GM19193 (cell line): ENCODE data around the gene TMED1.

Source experiments
- POLR2A ChIP-seq: IDR thresholded peaks from 4 replicates; pipeline ENCODE4 v1.6.1; 2011; ENCODE audit not compliant: insufficient read depth, insufficient read length; ENCODE audit errors: extremely low read depth

The TMED1 gene

GRCh38 chr19:10868872-10869547, 33.0 kb upstream of the TMED1 start:
- TF ChIP-seq POLR2A, result no peak

- no peak for TF ChIP-seq POLR2A
These were observed 30.5 kb upstream of the TMED1 start for GRCh38 chr19:10866495-10866894.

DNA sequence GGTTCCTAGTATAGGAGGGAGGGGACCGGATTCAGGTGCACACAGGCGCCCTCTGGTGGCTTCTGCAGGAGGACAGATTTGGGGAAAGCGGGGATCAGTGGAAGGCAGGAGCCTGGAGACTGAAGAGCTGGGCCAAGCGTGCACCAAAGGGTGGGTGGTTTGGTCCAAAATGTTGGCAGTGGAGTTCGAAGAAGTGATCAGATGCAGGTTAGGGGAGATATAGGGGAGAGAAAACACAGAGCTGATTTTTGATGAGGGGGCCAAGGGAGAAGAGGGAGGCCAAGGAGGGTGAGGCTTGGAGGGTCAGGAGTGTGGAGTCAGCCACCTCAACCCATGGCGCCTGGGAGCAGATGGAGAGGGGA, 28.5 kb upstream of the TMED1 start:
- no peak for TF ChIP-seq POLR2A

DNA sequence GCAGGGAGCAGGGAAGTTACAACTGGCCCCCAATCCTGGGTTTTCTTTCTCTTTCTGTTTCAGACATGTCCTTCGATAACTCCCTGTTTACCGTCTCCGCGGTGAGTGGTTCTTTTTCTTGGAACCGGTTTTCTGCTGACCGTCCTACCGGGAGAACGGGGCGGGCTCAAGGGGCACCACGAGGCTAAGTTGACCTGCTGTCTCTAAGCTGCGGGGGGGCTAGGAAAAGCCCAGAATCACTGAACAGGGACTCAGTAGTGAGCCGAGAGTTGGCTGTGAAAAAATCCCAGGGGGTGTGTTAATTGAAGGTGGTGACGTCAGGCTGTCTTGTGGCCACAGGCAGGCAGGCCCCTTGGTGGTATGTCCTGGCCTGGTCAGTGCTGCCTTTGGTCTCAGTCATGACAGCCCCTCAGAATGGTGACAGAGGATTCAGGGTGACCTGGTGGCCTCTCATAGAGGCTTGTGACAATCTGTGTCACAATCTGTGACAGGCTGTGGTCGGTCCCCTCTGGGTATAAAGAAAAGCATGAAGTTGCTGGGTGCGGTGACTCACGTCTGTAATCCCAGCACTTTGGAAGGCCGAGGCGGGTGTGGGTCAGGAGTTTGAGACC, 27.2 kb upstream of the TMED1 start:
- TF ChIP-seq POLR2A, result no peak

GRCh38 chr19:10862561-10863106, 26.6 kb upstream of the TMED1 start:
- no peak for TF ChIP-seq POLR2A

- TF ChIP-seq POLR2A, result no peak
These were observed 25.2 kb upstream of the TMED1 start for GRCh38 chr19:10861103-10861651.

DNA sequence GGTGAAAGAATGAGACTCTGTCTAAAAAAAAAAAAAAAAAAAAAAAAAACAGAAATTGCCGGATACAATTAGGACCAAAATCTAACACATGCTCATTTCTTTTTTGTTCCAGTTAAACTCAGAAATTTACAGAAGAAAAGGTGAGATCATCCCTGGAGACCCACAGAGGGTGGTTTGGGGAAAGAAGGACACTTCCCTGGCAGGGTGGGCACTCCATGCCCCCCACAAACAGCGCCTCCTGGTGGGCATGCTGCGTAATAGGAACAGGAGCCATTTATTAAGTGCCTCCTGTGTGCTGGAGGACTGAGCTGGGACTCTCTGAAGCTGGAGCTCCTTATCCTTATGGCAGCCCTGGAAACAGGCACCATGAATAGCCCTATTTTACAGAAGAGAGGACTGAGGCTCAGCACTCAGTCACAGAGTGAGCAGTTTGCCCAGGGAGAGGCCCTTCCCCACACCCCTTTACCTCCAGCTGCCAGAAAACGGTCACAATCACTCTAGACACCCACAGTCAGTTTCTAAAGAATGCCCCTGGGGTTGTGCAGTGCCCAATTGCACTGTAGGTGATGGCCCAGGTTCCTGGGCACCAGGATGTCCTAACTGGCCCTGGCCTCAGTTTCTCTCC, 22.3 kb upstream of the TMED1 start:
- TF ChIP-seq POLR2A, result no peak

DNA sequence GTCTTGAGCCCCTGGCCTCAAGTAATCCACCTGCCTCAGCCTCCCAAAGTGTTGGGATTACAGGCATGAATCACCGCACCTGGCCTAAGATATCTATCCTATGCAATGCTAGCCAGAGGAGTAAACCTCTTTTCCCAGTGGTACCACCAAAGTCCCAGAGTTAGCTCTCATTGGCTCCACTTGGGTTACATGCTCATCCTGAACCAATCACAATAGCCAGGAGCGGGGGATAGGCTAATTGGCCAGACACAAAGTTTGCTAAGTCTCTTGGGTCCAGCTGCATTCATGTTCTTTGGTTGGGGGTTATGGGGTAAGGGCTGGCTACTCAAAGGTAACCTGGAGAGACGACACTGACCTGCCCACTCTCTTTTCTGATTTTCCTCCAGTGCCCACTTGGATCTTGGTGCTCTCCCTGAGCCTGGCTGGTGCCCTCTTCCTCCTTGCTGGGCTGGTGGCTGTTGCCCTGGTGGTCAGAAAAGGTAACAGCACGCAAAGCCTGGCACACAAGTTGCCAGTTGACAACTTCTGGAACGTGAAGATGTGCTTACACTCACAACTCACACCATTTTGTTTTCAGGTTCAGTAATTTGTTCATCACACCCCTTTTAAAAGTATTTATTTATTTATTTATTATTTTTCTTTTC, 20.0 kb upstream of the TMED1 start:
- no peak for TF ChIP-seq POLR2A

GRCh38 chr19:10854350-10855089, 18.5 kb upstream of the TMED1 start:
- no peak for TF ChIP-seq POLR2A

DNA sequence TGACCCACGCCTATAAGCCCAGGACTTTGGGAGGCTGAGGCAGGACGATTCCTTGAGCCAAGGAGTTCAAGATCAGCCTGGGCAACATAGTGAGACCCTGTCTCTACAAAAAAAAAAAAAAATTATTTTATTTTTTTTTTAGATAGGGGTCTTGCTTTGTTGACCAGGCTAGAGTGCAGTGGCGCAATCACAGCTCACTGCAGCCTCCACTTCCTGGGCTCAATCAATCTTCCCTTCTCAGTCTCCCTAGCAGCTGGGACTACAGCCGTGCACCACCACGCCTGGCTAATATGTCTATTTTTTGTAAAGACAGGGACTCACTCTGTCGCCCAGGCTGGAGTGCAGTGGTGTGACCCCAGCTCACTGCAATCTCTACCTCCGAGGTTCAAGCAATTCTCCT, 16.9 kb upstream of the TMED1 start:
- no peak for TF ChIP-seq POLR2A

DNA sequence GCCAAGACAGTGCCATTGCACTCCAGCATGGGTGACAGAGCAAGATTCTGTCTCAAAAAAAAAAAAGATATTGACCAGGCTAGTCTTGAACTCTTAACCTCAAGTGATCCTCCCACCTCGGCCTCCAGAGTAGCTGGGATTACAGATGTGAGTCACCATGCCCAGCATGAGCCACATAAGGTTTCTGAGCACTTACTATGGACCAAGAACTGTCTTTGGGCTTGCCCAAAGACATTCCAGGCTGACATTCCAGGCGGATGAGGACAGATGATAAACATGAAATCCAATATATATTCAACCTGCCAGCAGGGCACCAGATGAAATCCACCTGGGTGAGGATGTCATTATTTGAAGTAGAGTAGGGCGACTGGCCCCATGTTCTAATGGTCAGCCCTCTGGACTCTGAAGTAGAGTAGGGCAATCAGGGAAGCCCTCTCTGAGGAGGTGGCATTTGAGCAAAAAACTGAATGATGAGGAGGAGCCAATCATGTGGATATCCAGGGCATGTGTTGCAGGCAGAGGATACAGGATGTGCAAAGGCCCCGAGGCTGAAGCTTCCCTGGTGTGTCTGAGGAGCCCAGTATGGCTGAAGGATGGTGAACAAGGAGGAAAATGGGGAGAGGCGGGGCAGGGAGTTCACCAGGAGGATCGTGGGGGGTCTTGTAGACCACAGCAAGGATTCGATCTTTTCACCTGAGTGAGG, 16.2 kb upstream of the TMED1 start:
- no peak for TF ChIP-seq POLR2A

GRCh38 chr19:10850631-10851030, 14.6 kb upstream of the TMED1 start:
- no peak for TF ChIP-seq POLR2A

- TF ChIP-seq POLR2A, result no peak
These were observed 12.3 kb upstream of the TMED1 start, which contains the start of gene C19orf38 for GRCh38 chr19:10848230-10848856. Gene C19orf38, plus strand, starts transcription at chr19:10848415. Its CDS starts 94 bp downstream, at chr19:10848509.
